SJSA1 (cell line): ENCODE results near the gene FA2H. TPM values are rescaled to one million over a fixed set of nuclear protein-coding genes. Genes with fewer than 3 reads are reported as not detected.
"Not testable (repeated sequence)": the region's sequence is repeated elsewhere in the genome, so short reads cannot be mapped to it uniquely, and the experiment has no call there.

ENCODE experiments used
- DNase-seq, 2 experiments: peaks; one replicate each; pipeline ENCODE4 v3.0.0-alpha.2; 2015 to 2020; ENCODE audit warnings: low spot score in 2 of 2, low read depth in 1 of 2
- H3K27ac ChIP-seq: fragments of 250-450 bp; sonication (Bioruptor Pico); 2 replicates; pipeline ENCODE4 v1.5.1; 2020; ENCODE audit warnings: mild to moderate bottlenecking, moderate library complexity
- H3K27me3 ChIP-seq: fragments of 250-450 bp; sonication (Bioruptor Pico); replicated peaks from 2 replicates; pipeline ENCODE4 v1.5.1; 2020; ENCODE audit warnings: mild to moderate bottlenecking, moderate library complexity
- H3K36me3 ChIP-seq: fragments of 250-450 bp; sonication (Bioruptor Pico); 2 replicates; pipeline ENCODE4 v1.5.1; 2020; ENCODE audit warnings: mild to moderate bottlenecking
- H3K4me1 ChIP-seq: fragments of 250-450 bp; sonication (Bioruptor Pico); replicated peaks from 2 replicates; pipeline ENCODE4 v1.6.1; 2021; ENCODE audit warnings: mild to moderate bottlenecking
- H3K4me3 ChIP-seq: fragments of 250-450 bp; sonication (Bioruptor Pico); 2 replicates; pipeline ENCODE4 v1.5.1; 2020; ENCODE audit warnings: mild to moderate bottlenecking
- H3K9me3 ChIP-seq: fragments of 250-450 bp; sonication (Bioruptor Pico); replicated peaks from 2 replicates; pipeline ENCODE4 v1.5.1; 2020; ENCODE audit warnings: mild to moderate bottlenecking
- total RNA-seq: library from RNA; depleted of rRNA; stranded (reverse); fragments of >200 nt; shearing (Covaris generic); gene quantifications from 2 replicates; pipeline ENCODE4 v1.2.3, GENCODE V29; 2014; rRNA removed

FA2H gene
- total RNA-seq = not detected in 2 replicates

- Histone ChIP-seq H3K36me3 (no peaks in the 10 kb centered on the region), H3K4me1 (peaks cover 10% of the 10 kb centered on the region), H3K27ac (no peak within 1 kb of the TSS), H3K9me3 (peaks cover 3% of the 10 kb centered on the region; the same call in 1 of the 2 replicates), H3K4me3 (peak within 1 kb of the TSS; percentile 19; the same call in 1 of the 2 replicates), H3K27me3 (peaks cover 33% of the 10 kb centered on the region)
- DNase-seq = peak; percentile 24 to 63
Measured at GRCh38 chr16:74774223-74775139, at the start of gene FA2H. Gene FA2H (minus strand): TSS chr16:74774820. CDS start chr16:74774755, 65 bp downstream.

GRCh38 chr16:74817851-74818250 is 43.2 kb upstream of the FA2H start:
- DNase-seq = no peak
- no peaks in the 10 kb centered on the region for H3K9me3 ChIP-seq
- no peaks in the 10 kb centered on the region for H3K27me3 ChIP-seq
- H3K4me3 ChIP-seq = no peak overlapping the region
- H3K4me1 ChIP-seq = no peaks in the 10 kb centered on the region; the same call in 1 of the 2 replicates
- H3K36me3 ChIP-seq = no peaks in the 10 kb centered on the region
- H3K27ac ChIP-seq = no peak overlapping the region

- peak; percentile 49 to 78 for DNase-seq
- H3K36me3 ChIP-seq = no peaks in the 10 kb centered on the region
- H3K9me3 ChIP-seq = no peaks in the 10 kb centered on the region
- H3K4me1 ChIP-seq = no peaks in the 10 kb centered on the region; the same call in 1 of the 2 replicates
- no peak overlapping the region for H3K4me3 ChIP-seq
- H3K27me3 ChIP-seq = no peaks in the 10 kb centered on the region
- H3K27ac ChIP-seq = no peak overlapping the region
Measured at GRCh38 chr16:74813109-74813641, 38.6 kb upstream of the FA2H start.

- Histone ChIP-seq H3K4me3 (no peak overlapping the region), H3K36me3 (no peaks in the 10 kb centered on the region), H3K27ac (no peak overlapping the region), H3K4me1 (no peaks in the 10 kb centered on the region; the same call in 1 of the 2 replicates), H3K9me3 (no peaks in the 10 kb centered on the region), H3K27me3 (no peaks in the 10 kb centered on the region)
- no peak for DNase-seq
Measured at GRCh38 chr16:74811911-74812310, 37.3 kb upstream of the FA2H start.

- not testable (repeated sequence) for H3K4me3 ChIP-seq, DNase-seq, H3K9me3 ChIP-seq, H3K4me1 ChIP-seq, H3K36me3 ChIP-seq, H3K27ac ChIP-seq, H3K27me3 ChIP-seq
Measured at GRCh38 chr16:74811216-74811615, 36.6 kb upstream of the FA2H start.

- H3K27ac ChIP-seq = no peak overlapping the region
- no peak for DNase-seq
- H3K4me3 ChIP-seq = no peak overlapping the region
- no peaks in the 10 kb centered on the region for H3K9me3 ChIP-seq
- H3K4me1 ChIP-seq = no peaks in the 10 kb centered on the region
- no peaks in the 10 kb centered on the region; the same call in 1 of the 2 replicates for H3K27me3 ChIP-seq
- no peaks in the 10 kb centered on the region for H3K36me3 ChIP-seq
Measured at GRCh38 chr16:74807052-74807646, 32.5 kb upstream of the FA2H start.

GRCh38 chr16:74800216-74800871 is 25.7 kb upstream of the FA2H start:
- Histone ChIP-seq H3K36me3 (no peaks in the 10 kb centered on the region), H3K27ac (no peak overlapping the region), H3K27me3 (peaks cover 4% of the 10 kb centered on the region; the same call in 1 of the 2 replicates), H3K4me3 (no peak overlapping the region), H3K4me1 (no peaks in the 10 kb centered on the region), H3K9me3 (no peaks in the 10 kb centered on the region)
- DNase-seq = no peak

- no peak overlapping the region for H3K4me3 ChIP-seq
- H3K4me1 ChIP-seq = no peaks in the 10 kb centered on the region
- H3K27me3 ChIP-seq = peaks cover 8% of the 10 kb centered on the region; the same call in 1 of the 2 replicates
- no peaks in the 10 kb centered on the region for H3K36me3 ChIP-seq
- DNase-seq = no peak
- no peaks in the 10 kb centered on the region for H3K9me3 ChIP-seq
- no peak overlapping the region for H3K27ac ChIP-seq
Measured at GRCh38 chr16:74797414-74797813, 22.8 kb upstream of the FA2H start.

GRCh38 chr16:74795104-74795503 is 20.5 kb upstream of the FA2H start:
- DNase-seq = no peak
- H3K9me3 ChIP-seq = no peaks in the 10 kb centered on the region
- H3K4me1 ChIP-seq = no peaks in the 10 kb centered on the region
- no peak overlapping the region for H3K4me3 ChIP-seq
- H3K27ac ChIP-seq = no peak overlapping the region
- H3K36me3 ChIP-seq = no peaks in the 10 kb centered on the region
- peaks cover 8% of the 10 kb centered on the region; the same call in 1 of the 2 replicates for H3K27me3 ChIP-seq

- H3K9me3 ChIP-seq = no peaks in the 10 kb centered on the region
- DNase-seq = no peak
- H3K36me3 ChIP-seq = no peaks in the 10 kb centered on the region
- no peak overlapping the region for H3K4me3 ChIP-seq
- H3K27ac ChIP-seq = no peak overlapping the region
- H3K27me3 ChIP-seq = peaks cover 8% of the 10 kb centered on the region; the same call in 1 of the 2 replicates
- H3K4me1 ChIP-seq = no peaks in the 10 kb centered on the region
Measured at GRCh38 chr16:74794668-74795067, 20.0 kb upstream of the FA2H start.

- Histone ChIP-seq H3K27ac (no peak overlapping the region), H3K9me3 (no peaks in the 10 kb centered on the region), H3K4me1 (no peaks in the 10 kb centered on the region), H3K4me3 (no peak overlapping the region), H3K27me3 (peaks cover 8% of the 10 kb centered on the region; the same call in 1 of the 2 replicates), H3K36me3 (no peaks in the 10 kb centered on the region)
- DNase-seq = no peak
Measured at GRCh38 chr16:74793571-74793970, 19.0 kb upstream of the FA2H start.

- Histone ChIP-seq H3K27me3 (peaks cover 8% of the 10 kb centered on the region; the same call in 1 of the 2 replicates), H3K4me1 (no peaks in the 10 kb centered on the region), H3K9me3 (no peaks in the 10 kb centered on the region), H3K27ac (no peak overlapping the region), H3K4me3 (no peak overlapping the region), H3K36me3 (no peaks in the 10 kb centered on the region)
- no peak for DNase-seq
Measured at GRCh38 chr16:74792225-74792624, 17.6 kb upstream of the FA2H start.

- not testable (repeated sequence) for H3K27me3 ChIP-seq, H3K9me3 ChIP-seq, H3K27ac ChIP-seq, H3K36me3 ChIP-seq, H3K4me3 ChIP-seq, H3K4me1 ChIP-seq
- peak in 1 of 2 experiments; percentile 9 for DNase-seq
Measured at GRCh38 chr16:74791749-74792148, 17.1 kb upstream of the FA2H start.
